HG03108 (cell line): ENCODE data around the gene KRT71.

Source experiments
- ATAC-seq: cut with Tn5 transposase; IDR thresholded peaks from one replicate; pipeline ENCODE4 v1.9.1; 2021; ENCODE audit warnings: moderate library complexity; ENCODE audit not compliant: unreplicated experiment

Gene KRT71

DNA sequence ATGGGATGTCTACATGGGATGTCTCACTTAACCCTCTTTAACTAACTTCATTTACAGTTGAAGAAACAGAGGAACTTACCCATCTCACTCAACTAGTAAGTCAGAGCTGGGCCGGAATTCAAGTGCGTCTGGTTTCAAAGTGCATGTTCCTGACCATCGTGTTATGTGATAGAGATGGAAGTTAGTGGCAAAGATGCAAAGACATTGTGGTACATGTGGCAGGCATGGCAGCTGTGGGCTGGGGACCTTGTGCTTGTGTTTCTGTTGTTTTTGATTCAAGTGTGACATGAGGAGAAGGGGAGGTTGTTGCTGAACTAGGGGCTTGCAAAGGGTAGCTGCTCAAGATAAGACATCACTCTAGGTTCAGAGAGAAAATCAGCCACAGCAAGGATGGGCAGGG lies 23.0 kb upstream of the KRT71 start:
- no peak for ATAC-seq

DNA sequence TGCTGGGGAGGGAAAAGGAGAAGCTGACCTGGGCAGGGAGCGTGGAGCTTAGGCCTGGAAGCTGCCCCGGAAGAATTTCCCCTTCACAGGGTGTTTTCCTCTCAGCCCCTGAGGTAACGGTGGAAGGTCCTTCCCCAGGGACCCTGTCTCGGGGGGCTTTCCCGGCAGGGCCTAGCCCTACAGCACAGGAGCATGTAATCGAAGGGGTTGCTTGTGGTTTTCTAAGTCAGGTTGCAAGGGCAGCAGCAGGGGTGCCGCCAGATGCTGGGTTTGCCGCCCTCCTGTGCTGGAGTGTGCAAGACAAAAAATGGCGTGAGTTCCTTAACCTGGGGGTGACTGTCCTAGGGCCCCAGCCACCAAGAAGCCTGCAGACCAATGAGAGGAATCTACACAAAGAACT lies 22.3 kb upstream of the KRT71 start:
- ATAC-seq: no peak

DNA sequence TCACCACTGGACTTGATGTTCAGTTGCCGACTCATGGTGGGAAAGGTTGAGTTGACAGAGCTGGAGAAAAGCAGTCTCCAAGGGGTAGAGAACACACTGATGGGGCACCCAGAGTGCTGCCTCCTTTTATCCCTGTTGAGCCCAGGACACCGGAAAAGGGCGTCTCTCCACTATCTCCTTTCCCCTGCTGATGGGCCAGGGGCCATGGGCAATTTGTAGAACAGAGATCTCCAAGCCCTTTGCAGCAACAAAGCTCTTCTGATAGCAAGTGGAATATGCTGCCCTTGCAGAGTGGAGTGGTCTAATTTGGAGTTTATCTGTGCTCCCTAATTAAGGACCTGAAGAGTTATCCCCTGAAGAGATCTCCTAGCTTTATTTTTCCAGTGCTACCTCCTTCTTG lies 20.8 kb upstream of the KRT71 start, which contains the start of gene KRT74:
Gene KRT74 (minus strand): TSS at position 101 of the 400 bp plus-strand sequence. CDS start 66 bp downstream, at position 35.
- ATAC-seq: no peak

DNA sequence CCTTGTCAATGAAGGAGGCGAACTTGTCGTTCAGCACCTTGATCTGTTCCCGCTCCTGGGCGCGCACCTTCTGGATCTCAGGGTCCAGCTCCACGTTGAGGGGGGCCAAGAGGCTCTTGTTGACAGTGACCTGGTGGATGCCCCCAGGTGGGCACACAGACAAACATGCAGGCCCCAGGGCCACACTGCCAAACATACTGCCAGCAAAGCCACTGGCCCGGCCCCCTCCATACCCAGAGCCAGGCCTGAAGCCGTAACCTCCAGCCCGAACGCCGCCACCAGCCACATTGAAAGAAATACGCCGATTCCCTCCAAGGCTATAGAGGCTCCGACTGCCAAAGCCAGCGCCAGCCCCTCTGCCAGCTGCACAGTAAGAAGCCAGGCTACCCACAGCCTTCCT lies 20.4 kb upstream of the KRT71 start:
- no peak for ATAC-seq

DNA sequence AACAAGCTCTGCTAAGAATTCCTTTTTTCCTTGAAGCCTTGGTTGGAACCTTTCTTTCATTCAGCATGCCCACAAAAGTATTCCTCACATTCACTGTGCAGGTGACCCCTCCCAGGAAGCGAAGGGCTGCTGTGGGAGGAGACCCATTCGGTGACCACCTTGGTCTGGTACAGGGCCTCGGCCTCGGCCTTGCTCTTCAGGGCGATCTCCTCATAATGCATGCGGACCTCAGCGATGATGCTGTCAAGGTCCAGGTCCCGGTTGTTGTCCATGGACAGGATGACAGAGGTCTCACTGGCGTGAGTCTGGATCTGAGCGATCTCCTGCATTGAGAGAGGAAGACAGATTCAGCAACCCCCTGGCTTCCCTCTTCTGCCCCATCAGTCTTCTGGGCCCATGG lies 17.6 kb upstream of the KRT71 start:
- no peak for ATAC-seq

DNA sequence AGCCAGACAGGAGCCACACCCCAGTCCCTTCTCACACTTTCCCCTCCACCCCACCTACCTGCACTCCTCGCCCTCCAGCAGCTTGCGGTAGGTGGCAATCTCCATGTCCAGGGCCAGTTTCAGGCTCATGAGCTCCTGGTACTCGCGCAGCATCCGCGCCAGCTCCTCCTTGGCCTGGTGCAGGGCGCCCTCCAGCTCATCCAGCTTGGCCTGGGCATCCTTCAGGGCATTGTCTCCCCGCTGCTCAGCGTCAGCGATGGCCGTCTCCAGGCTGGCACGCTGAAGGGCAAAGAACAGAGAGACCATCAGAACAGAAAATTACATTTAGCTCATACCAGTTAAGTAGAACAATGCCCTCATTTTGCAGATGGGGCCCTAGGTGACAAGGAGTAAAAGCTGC lies 15.2 kb upstream of the KRT71 start:
- ATAC-seq: no peak

DNA sequence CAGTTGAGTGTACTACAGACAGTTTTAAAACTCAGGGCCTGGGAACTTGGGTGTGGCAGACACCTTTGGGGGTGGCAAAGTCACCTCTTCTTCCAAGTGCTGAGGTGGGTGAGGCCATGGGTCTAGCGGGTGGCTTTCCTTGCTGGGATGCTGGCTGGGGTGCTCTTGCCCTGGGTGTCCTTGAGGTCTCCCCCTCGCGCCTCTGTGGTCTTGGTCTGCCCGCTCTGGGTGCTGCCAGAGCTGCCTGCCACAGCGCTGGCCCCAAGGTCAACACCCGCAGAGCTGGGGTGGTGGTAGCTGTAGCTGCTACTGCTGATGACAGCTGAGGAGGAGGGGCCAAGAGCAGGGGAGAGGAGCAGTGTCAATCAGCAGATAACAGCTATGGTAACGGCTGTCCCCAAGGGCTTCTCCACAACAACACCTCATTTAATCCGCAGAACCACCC lies 13.9 kb upstream of the KRT71 start:
- no peak for ATAC-seq

DNA sequence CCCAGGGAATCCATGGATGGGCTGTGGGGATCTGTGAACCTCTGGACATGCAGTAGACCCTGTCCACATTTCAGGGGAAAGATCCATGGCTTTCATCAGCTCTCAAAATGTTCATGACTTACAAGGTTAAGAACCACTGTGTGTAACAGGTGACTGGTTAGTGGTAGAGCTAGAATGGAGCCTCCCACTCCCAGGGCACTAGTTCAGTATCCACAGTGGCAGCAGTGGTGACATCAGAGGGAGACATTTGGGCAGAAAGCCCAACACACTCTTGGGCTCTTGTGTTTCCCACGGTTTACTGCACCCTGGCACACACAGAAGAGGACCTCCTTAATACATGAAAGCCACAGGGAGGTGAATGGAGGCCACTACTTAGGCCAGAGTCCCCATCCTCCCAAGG lies 11.6 kb upstream of the KRT71 start:
- ATAC-seq: no peak

DNA sequence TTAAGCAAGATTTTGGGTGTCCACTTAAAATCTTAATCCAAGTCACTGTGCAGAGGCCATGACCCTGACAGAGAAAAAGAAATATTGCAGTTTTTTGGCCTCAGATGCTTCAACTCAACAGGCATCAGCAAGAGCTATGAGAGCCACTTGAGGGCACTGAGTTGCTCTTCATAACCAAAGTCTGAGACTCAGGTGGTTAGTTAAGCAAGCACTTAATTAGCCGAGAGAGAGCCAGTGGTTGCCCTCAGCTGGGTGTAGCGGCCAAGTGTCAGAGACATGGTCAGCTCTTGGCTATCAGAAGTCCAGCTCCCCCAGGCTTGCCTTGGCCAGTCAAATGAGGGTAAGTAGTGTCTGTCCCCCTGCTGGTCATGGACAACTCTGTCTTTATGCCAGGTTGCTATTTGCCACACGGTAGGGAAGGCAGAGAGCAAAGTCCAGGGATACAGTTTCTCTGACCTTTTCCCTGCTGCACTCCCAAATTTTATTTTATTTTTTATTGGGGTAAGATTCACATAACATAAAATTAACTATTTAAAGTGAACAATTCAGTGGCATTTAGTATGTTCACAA lies 9.0 kb upstream of the KRT71 start:
- no peak for ATAC-seq

DNA sequence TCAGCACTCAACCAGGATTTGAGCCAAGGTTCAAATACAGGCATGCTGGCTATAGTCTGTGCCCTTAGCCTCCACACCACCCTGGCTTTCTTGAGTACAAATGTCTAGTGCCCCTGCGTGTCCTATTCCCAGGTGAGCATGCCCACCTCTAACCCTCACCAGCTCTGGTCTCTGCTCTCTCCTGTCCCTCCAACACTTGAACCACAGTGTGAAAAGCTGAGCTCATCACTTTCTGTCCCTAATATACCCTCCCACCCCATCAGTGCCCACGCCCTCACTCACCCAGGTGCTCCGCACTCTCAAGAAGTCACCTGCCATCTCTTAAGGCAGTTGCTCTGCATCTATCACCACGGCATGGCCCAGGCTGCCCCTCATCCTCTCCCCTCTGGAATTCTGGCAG lies 7.0 kb upstream of the KRT71 start:
- ATAC-seq: no peak

DNA sequence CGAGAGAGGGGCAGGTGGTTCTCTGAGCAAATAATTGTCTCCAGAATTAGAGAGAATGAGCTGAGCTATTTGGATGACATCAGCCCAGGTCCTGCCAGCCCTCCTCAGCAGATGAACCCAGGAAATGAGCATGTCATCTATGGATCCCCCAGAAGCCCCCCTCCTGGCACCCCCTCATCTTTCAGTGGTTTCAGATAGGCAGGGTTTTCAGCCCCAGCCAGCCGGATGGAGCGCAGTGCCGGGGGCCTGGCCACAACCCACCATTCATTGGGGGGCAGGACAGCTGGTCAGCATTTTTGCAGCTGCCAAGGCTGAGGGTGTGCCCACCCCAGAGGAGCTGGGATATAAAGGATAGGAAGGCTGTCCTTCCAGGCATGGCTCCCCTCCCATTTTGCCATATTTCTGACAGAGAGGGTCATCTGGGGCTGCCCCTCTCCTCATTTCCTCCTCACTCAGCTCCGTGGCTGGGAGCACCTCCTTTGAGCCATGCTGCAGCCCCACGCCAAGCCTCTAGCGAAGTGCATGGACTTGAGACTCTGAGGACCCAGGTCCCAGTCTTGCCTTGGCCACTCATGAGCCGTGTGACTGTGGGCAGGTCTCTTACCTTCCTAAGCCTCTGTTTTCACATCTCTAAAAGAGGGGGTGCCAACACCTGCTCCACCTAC lies 6.0 kb upstream of the KRT71 start:
- no peak for ATAC-seq

DNA sequence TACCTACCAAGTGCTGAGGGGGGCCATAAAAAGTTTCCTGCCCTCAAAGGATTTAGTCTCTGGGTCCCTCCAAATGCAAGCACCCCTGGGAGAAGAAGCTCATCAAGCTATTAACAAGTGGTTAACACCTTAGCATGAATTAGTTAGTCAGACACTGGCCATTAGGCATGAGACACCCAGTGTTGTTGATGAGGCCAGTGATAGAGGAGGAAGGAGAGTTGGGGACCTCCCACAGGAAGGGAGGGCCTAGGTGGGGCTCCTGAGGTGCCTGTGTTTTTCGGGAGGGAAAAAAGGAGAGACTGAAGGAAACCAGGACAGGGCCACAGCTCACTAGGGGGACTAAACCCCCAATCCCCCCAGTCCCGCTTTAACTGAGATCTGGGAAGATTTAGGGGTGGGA lies 4.5 kb upstream of the KRT71 start:
- ATAC-seq: no peak

DNA sequence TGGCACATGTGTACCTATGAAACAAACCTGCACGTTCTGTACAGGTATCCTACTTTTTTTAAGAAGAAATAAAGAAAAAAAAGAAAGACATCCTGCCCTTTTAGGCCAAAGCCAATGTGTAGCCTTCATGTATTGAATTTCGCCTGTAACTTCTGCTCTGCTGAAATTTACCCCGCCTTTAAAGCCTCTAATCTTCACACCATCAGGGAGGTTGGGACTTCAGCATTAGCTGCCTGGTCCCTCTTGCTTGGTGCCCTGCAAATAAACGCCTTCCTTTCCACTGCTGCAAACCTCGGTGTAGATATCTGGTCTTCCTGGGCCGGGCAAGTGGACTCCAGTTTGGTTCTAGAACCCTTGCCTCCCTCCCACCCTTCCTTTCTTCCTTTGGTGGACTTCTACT lies 2.6 kb upstream of the KRT71 start:
- ATAC-seq: no peak

DNA sequence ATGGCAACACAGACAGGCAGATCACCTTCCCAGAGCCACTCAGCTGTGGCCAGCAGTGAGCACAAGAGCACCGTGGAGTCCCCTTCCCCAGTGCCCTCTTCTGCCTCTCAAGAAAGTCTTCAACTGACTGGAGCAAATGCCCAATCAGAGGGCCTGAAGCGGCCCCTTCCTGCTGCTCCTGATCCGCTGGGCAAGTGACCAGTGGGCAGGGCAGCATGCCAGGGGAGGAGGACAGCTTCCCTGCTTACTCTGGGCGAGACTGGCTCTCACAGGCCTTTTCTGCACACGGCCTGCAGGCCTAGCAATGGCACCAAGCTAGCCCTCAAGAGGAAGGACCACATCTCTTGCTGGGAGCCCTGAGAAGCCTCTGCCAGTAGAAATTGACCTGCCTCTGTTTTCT lies 890 bp downstream of the KRT71 start:
- ATAC-seq: no peak

DNA sequence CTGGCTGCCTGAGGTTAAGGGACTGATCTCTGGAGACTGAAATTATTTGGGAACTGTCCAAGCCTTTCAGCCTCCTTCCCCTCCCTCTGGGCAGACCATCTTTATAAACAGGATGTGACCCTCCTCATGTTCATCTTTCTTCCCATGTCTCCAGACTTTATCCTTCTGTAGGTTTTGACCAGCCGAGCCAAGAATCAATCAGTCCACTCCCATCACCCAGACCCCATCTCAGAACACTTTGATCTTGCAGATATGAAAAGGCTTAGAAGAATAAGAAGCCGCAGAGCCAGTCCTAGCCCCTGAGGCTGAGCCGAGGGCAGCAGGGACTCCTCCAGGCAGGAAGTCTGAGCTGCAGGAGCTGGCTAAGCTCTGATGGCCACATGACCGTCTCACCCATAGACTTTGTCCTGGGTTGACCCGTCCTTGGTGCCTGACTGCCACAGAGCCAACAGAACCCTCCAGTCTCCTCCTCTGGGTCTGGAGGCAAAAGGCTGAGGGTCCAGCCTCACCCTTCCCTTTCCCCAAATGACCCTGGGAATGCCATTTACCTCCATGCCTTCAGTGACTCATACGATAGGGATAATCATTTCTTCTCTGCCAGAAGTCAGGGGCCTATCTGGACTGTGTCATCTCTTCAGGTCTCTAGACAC lies 1.6 kb downstream of the KRT71 start:
- ATAC-seq: no peak

DNA sequence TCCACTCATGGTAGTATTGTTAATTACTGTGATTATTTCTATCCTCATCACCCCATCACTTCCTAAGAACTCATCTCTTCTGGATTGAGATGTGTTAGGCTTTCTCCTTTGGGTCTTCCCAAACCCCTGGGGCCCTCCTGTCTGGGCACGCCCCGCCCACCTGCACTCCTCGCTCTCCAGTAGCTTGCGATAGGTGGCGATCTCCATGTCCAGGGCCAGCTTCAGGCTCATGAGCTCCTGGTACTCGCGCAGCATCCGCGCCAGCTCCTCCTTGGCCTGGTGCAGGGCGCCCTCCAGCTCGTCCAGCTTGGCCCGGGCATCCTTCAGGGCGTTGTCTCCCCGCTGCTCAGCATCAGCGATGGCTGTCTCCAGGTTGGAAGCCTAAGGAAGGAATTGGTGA lies 6.8 kb downstream of the KRT71 start:
- ATAC-seq: no peak

DNA sequence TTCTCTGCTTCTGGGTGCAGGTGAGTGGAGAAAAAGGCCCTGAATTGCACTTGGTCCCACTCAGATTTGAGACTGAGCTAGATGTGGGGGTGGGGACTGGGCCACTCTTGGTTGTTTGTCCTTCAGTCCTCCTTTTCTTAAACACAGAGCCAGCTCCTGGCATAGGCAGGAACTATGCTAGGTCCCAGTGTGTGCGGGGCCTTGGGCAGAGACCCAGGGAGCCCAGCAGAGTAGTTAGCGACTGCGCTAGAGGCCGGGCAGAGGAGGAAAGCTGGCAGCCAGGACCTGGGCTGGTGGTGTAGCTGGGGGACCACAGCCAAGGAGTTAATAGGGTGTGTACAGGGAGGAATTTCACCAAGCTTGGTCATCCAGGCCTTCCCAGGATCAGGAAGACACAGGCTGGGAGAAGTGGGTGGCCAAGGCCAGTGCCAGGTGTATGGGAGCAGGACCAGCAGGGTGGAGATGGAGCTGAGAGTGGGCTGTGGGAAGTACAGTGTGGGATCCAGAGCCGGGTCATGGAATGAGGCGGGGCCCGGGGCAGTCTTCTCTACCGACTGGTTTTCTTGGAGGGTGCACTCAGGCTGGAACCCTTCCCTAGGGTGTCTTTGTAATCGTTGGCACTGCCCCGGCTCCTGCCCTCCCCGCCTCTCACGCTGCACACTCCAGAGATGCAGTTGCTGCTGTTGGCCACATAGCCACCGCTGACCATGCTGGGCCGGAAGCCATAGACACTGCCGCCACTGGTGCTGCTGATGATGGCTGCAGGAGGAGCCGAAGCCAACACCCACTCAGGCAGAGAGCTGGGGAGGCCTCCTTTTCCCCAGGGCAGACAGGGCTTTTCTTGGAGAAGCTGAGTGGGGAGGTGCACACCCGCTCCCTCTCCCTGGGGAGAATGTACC lies 8.7 kb downstream of the KRT71 start:
- ATAC-seq: no peak

DNA sequence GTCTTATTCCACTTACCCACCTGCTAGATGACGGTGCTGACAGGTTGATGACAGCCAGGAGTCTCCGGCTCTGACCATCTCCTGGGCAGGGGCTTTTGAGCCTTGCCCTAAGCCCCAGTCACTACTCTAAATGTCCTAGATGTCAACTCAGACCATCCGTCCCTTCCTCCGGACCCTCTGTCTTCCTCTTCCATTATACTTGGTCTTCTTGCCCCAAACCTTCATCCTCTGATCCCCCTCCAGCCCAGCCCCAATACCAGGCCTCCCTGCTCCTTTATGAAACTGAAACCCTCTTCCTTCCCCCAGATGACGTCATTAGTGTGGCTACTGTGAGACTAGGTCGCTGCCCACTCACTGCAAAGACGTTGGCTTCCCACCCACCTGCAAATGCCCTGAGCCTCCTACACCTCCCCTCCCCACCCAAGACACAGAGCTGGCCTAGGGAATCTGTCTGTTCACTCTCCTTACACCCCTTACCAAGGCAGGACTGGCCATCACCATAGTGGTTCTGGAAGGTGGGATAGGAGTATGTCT lies 10.1 kb downstream of the KRT71 start:
- ATAC-seq: no peak

DNA sequence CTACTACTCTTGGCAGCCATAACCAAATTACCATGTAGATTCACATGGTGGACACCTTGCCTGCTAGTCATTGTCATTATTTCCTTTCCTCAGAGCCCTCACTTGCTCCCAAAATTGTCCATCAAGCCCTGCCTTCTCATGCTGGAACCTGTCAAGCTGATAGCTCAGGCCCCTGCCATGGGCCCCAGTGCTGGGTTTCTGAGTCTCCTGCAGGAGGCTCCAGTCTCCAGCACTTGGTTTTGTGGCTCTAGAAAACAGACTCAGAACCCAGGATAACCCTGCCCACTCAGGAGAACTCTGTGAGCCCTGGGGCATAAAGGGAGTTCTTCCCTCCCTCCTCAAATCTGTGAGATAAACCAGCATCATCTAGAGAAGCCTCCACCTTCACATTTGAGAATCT lies 10.8 kb downstream of the KRT71 start:
- ATAC-seq: no peak

DNA sequence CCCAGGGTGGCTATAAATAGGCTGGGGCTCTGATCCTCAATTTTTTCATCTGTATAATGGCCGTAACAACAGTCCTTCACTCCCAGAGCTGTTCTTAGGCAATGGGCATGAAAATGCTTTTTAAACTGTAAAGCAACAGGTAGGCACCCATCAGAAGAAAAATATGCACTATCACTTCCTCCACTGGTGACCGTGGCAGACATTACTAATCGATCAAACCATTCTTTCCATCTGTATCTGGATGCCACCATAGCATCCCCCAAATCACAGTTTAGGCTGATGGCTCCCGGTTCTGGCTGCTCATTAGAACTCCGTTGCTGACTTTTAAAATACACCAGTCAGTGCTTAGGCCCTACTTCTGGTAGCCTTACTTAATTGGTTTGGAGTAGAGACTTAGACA lies 11.2 kb downstream of the KRT71 start:
- no peak for ATAC-seq

DNA sequence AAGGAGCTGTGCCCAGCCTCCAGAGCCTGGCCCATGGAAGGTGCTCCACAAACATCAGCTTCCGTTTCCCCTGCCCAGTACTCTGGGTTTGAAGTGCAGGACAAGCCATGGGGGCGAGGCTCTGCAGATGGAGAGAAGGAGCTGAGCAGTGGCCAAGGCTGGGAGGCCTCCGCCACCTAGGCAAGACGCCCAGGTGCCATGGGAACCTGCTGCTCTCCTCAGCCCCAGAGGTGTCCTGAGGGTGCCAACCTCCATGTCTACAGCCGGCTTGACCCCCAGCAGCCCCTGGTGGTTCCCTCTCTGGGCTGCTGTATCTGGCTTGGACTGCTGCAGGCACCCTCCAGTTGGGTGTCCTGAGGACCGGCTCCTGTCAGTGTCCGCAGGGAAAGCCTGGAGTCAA lies 12.4 kb downstream of the KRT71 start:
- no peak for ATAC-seq
